Panc1 (cell line): ENCODE results near the gene MDH2. TPM values are rescaled to one million over a fixed set of nuclear protein-coding genes. Genes with fewer than 3 reads are reported as not detected.

ENCODE experiments used
- ATAC-seq: fragments of 200-7000 bp; cut with Tn5 transposase; 2 replicates; pipeline ENCODE4 v1.9.1; 2020; ENCODE audit warnings: mild to moderate bottlenecking, moderate library complexity
- BruUV-seq: library from RNA; stranded (reverse); fragments of 400-500 nt; replicated peaks from 2 replicates; lab custom pipeline; 2021; lab: Mats Ljungman, UMichigan
- CTCF ChIA-PET: fragments of 300-600 bp; sonication (Branson Sonifier 250); formaldehyde crosslinking; loops from one replicate; lab custom pipeline; 2022; ENCODE audit warnings: antibody characterized with exemption; lab: Charles Lee
- POLR2A ChIA-PET: fragments of 300-600 bp; sonication (Branson Sonifier 250); formaldehyde crosslinking; loops from one replicate; lab custom pipeline; 2022; ENCODE audit warnings: antibody characterized with exemption; lab: Charles Lee
- DNase-seq: peaks from one replicate; pipeline ENCODE4 v3.0.0-alpha.2; 2010; ENCODE audit warnings: low read depth, low spot score
- H3K27ac ChIP-seq: 2 replicates; pipeline ENCODE4 v1.5.1; 2011; ENCODE audit warnings: mild to moderate bottlenecking, low read length, inconsistent platforms
- H3K27me3 ChIP-seq: fragments of 200-500 bp; sonication (Bioruptor generic); 2 replicates; pipeline ENCODE4 v1.6.0; 2014; ENCODE audit warnings: low read length, inconsistent platforms; ENCODE audit not compliant: control insufficient read depth, insufficient read depth
- H3K36me3 ChIP-seq: fragments of 200-500 bp; sonication (Bioruptor generic); 2 replicates; pipeline ENCODE4 v1.5.1; 2014; ENCODE audit warnings: inconsistent platforms, mild to moderate bottlenecking, low read length, moderate library complexity; ENCODE audit not compliant: control insufficient read depth, insufficient read depth
- H3K4me1 ChIP-seq: 2 replicates; pipeline ENCODE4 v1.5.1; 2011; ENCODE audit warnings: inconsistent platforms, mild to moderate bottlenecking, low read length, moderate library complexity; ENCODE audit not compliant: control insufficient read depth, insufficient read depth
- H3K4me3 ChIP-seq, 2 experiments: 2 replicates each; pipeline ENCODE4 v1.5.1; 2011 to 2012; ENCODE audit warnings: low read depth in 2 of 2, low read length in 2 of 2, mild to moderate bottlenecking in 2 of 2, inconsistent platforms in 1 of 2, moderate library complexity in 1 of 2
- H3K9me3 ChIP-seq: fragments of 200-500 bp; sonication (Bioruptor generic); 2 replicates; pipeline ENCODE4 v1.5.1; 2014; ENCODE audit warnings: low read depth, mild to moderate bottlenecking, inconsistent platforms, low read length, moderate library complexity; ENCODE audit not compliant: control insufficient read depth, insufficient read depth
- CTCF ChIP-seq: fragments of 450-650 bp; IDR thresholded peaks from 2 replicates; pipeline ENCODE4 v1.5.1; 2017; ENCODE audit warnings: mild to moderate bottlenecking
- POLR2AphosphoS5 ChIP-seq: IDR thresholded peaks from 2 replicates; pipeline ENCODE4 v1.6.1; 2012; ENCODE audit warnings: mild to moderate bottlenecking, low read depth, low read length, moderate library complexity
- REST ChIP-seq, 2 experiments: IDR thresholded peaks; 2 replicates each; pipeline ENCODE4 v1.6.1; 2011 to 2012; ENCODE audit warnings: low read depth in 2 of 2, control low read depth in 1 of 2, low read length in 1 of 2, mild to moderate bottlenecking in 1 of 2, moderate library complexity in 1 of 2; ENCODE audit not compliant: insufficient read depth in 1 of 2
- SIN3A ChIP-seq: IDR thresholded peaks from 2 replicates; pipeline ENCODE4 v1.6.1; 2012; ENCODE audit warnings: low read depth, mild to moderate bottlenecking, low read length, moderate library complexity, borderline replicate concordance; ENCODE audit not compliant: insufficient read depth
- TCF7L2 ChIP-seq: IDR thresholded peaks from 2 replicates; pipeline ENCODE4 v1.6.1; 2011; ENCODE audit warnings: mild to moderate bottlenecking, low read depth, low read length, inconsistent platforms
- in situ Hi-C: cut with HindIII; loops from 2 replicates; pipeline ENCODE4 v1.10.0; 2016; ENCODE audit warnings: low sequenced_read_pairs, low pct_unique_long_range_greater_than_20kb
- intact Hi-C: fragments of 100-400 bp; cut with micrococcal nuclease; formaldehyde crosslinking; loops from one replicate; pipeline ENCODE4 v1.10.0; 2022; ENCODE audit not compliant: unreplicated experiment
- total RNA-seq: library from RNA; stranded (reverse); gene quantifications from one replicate; pipeline ENCODE4 v1.2.1, GENCODE V29; 2021; ENCODE audit not compliant: unreplicated experiment

Gene MDH2
- total RNA-seq, 1 experiment from 2014 or later = 365 TPM

GRCh38 chr7:76054123-76055120 is 6.5 kb downstream of the MDH2 start:
- Histone ChIP-seq H3K9me3 (no peaks in the 10 kb centered on the region), H3K36me3 (peaks cover 23% of the 10 kb centered on the region), H3K27me3 (no peaks in the 10 kb centered on the region), H3K4me3 (no peak overlapping the region), H3K27ac (no peak overlapping the region), H3K4me1 (peaks cover 11% of the 10 kb centered on the region; the same call in 1 of the 2 replicates)
- CTCF ChIA-PET = no interaction called here
- in situ Hi-C loops = no loop called here
- BruUV-seq = no TSS peak
- POLR2A ChIA-PET = interaction anchor here (0.6 kb wide), 1 partner anchor 163 kb away, joined by 3 read pairs; no protein-coding TSS in a partner anchor
- ATAC-seq (0 out of 2 replicates have a peak, but pooled peaks have one; percentile 24), DNase-seq (no peak)
- TF ChIP-seq REST (IDR thresholded peaks at IDR 0.05; ENCODE audit: insufficient read depth in 1 of 2, low read depth in 2 of 2, low read length in 1 of 2) (no peak), TCF7L2 (no peak), POLR2AphosphoS5 (0 out of 2 replicates have a peak, but pooled peaks have one; percentile 23), SIN3A (no peak)
- intact Hi-C loops = no loop called here

- H3K27me3 ChIP-seq = no peaks in the 10 kb centered on the region
- no peak overlapping the region for H3K4me3 ChIP-seq
- no peak overlapping the region for H3K27ac ChIP-seq
- no peak for TF ChIP-seq POLR2AphosphoS5
- TF ChIP-seq TCF7L2 = no peak
- TF ChIP-seq CTCF = no peak
- TF ChIP-seq REST (IDR thresholded peaks at IDR 0.05; ENCODE audit: insufficient read depth in 1 of 2, low read depth in 2 of 2, low read length in 1 of 2) = no peak
- no peak for TF ChIP-seq SIN3A
- POLR2A ChIA-PET = interaction anchor here (1.1 kb wide), 1 partner anchor 8 kb away, joined by 3 read pairs; the partner anchor contains the start of genes MDH2 and STYXL1
- no TSS peak for BruUV-seq
- CTCF ChIA-PET = no interaction called here
- intact Hi-C loops = no loop called here
- peaks cover 27% of the 10 kb centered on the region for H3K36me3 ChIP-seq
- DNase-seq (no peak), ATAC-seq (no peak)
- H3K9me3 ChIP-seq = no peaks in the 10 kb centered on the region
- in situ Hi-C loops = no loop called here
- H3K4me1 ChIP-seq = 0 out of 2 replicates have a peak, but pooled peaks cover 9% of the 10 kb centered on the region
These were observed 8.3 kb downstream of the MDH2 start for GRCh38 chr7:76056241-76056640.
